ENCODE measurements around the gene EBF4. TPM values are rescaled to one million over a fixed set of nuclear protein-coding genes. Genes with fewer than 3 reads are reported as not detected.

EBF4 gene
- total RNA-seq, 4 donors from 2014 or later, result 1.1 to 6.0 (median 1.8) TPM

DNA sequence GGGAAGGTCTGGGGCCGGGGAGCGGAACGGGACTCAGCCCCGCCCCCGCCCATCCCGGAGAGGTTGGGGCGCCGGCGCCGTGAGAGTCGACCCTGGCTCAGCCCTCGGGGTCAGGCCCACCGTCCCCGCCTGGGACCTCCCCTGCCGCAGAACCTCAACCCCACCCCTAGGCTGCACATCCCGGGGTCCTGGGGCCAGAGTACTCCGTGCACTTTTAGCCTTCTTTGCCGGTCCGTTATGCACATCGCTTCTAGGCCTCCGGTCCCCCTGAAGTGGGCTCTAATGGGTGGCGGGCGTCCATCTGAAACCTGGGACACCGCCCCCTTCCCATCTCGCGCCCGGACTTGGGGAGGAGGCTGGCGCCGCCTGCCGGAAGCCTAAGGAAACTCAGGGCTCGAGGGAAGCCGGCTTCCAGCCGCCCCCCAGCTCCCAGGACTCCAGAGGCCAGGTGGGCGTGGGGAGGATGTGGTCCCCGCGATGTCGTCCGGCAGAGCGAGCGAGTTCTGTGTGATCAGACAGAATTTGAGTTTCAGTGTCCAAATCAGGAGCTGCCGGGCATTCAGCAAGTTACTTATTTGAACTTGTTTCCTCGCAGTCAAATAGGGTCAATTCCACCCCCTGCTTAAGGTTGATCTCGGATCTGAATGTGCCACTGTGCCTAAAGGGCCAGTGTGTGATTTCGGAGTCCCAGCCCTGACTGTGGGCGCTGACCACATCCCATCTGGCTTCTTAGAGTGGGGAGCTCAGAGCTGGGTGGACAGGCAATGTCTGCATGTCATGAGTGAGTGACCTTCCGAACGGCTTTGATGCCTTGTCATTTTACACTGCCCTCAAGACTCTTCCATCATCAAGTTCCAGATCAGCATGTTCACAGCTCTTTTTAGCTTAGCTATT, 60.2 kb downstream of the EBF4 start:
- TF ChIP-seq, protein P1, sequence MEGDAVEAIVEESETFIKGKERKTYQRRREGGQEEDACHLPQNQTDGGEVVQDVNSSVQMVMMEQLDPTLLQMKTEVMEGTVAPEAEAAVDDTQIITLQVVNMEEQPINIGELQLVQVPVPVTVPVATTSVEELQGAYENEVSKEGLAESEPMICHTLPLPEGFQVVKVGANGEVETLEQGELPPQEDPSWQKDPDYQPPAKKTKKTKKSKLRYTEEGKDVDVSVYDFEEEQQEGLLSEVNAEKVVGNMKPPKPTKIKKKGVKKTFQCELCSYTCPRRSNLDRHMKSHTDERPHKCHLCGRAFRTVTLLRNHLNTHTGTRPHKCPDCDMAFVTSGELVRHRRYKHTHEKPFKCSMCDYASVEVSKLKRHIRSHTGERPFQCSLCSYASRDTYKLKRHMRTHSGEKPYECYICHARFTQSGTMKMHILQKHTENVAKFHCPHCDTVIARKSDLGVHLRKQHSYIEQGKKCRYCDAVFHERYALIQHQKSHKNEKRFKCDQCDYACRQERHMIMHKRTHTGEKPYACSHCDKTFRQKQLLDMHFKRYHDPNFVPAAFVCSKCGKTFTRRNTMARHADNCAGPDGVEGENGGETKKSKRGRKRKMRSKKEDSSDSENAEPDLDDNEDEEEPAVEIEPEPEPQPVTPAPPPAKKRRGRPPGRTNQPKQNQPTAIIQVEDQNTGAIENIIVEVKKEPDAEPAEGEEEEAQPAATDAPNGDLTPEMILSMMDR (IDR thresholded peaks at IDR 0.05; ENCODE audit: low read depth), result no peak

DNA sequence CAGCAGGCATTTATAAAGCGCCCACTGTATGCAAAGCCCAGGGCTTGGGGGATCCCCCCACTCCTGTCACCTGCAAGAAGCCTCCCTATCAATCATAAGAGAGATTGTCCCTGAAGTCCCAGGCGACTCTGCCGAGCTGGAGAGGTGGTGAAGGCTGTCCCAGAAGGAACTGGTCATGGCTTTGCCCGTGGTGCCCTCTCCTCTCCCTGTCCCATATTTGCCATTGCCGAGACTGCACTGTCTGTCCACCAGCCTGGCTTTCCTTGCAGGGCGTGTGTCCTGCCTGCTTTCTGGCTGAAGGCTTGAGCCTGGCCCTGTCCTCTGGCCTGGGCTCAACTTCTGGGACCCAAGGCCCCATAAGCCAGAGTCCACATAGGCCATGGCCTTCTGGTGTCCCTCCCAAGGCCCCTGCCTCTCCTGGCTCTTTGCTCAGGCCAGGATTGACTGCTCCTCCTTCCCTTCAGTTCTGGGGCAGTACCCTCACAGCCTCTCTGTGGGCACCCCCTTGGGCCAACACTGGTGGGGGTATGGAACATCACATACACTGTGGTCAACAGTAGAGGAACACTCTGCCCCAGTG, 61.0 kb downstream of the EBF4 start:
- TF ChIP-seq, protein P1 (IDR thresholded peaks at IDR 0.05; ENCODE audit: low read depth), result no peak

DNA sequence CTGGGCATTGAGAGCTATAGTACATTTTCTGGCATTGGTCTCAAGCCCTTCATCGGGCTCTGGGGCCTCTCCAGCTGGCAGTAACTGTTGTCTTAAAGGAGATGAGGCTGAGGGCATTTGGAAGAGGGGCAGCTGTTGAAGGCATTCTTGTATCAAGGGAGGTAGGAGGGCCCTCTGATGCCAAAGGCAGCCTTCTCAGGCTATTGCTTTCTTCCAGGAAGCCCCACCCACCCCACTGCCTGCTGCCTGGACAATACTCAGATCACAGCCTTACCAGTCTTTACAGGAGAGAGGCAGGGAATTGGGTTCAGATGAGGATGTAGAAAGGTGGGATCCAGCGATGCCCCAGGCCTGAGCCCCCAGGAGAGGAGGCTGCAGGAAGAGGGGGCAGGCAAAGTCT, 61.8 kb downstream of the EBF4 start:
- TF ChIP-seq, protein P1 (IDR thresholded peaks at IDR 0.05; ENCODE audit: low read depth), result no peak

DNA sequence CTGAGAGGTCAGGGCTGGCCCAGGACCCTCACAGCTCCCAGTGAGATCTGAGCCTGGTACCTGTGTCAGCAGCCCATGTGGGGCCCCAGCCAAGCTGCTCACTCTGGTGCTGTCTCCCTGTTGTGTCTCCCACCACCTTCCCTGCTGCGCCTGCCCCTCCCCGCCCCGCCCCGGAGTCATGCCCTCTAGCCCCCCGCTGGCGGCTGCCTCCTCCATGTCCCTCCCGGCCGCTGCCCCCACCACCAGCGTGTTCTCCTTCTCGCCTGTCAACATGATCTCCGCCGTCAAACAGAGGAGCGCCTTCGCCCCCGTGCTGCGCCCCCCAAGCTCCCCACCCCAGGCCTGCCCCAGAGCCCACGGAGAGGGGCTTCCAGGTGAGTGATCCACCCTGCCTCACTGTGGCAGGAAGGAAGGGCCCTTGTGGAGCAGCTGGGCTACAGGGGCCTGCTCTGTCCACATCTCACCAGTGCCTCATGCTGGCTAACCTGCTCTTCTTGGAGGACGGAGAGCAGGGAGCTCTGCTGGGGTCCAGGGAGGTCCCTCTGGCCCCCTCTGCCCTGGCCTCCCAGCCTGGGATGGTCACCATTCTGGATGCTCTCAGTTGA, 63.0 kb downstream of the EBF4 start:
- TF ChIP-seq, protein P1 (IDR thresholded peaks at IDR 0.05; ENCODE audit: low read depth), result no peak

DNA sequence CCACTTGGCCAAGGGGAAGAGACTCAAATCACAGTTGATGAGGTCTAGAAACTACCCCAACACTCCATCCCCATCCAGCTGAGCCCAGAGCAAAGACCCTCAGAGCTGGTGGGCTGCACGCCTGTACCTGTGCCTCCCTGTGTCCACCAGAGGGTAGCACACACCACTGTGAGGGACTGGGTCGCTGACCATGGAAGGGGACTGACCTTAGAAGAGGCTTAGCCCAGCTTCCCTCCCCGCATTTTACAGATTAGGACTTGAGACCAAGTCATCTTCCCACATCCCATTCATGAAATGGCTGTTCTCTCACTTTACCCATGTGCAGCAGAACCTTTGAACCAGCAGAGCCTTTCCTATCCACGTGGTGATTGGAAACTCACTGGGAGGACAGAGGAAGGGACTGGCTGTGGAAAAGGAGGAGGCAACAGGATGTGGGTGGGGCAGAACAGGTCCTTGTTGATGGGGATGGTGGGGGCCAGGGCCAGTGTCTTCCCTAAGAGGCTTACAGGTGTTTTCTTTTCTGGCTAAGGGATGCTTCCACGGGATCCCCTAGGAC, 63.6 kb downstream of the EBF4 start:
- TF ChIP-seq, protein P1 (IDR thresholded peaks at IDR 0.05; ENCODE audit: low read depth), result no peak

DNA sequence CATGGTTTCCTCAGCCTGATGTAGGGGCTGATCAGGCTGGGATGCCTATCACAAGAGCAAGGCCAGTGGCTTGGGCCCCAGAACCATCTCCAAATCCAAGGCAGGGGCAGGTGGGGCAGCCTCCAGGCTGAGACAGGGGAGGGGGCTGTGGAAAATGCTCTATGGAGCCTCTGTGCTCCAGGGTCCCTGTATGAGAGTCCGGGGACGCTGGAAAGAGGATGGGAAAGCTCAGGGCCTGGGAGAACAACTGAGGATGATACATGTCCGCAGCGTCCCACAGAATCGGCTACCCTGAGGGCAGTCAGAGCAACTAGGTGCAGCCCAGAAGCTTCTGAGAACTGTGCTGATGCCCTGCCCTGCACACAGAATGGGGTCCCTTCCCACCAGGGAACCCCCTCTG, 64.4 kb downstream of the EBF4 start:
- TF ChIP-seq, protein P1 (IDR thresholded peaks at IDR 0.05; ENCODE audit: low read depth), result no peak

DNA sequence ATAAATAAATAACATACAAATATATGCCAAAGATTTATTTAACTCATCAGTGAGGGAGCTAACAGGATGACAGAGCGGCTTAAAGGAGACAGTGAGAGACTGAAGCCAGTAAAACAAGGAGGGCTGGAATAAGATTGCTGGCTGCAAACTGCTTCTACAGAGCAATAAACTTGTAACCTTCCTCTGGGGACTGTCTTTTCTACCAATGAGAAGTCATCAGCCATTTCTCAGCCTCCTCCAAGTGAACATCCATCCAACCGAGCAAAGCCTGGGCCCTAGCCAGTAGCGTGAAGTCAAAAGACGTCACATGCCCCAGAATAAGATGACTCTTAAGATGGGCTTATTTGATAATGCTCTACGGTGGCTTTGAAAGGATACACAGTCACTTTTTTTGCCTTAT, 65.4 kb downstream of the EBF4 start:
- TF ChIP-seq, protein P1 (IDR thresholded peaks at IDR 0.05; ENCODE audit: low read depth), result no peak
